ENCODE results near the gene C16orf78. TPM values are rescaled to one million over a fixed set of nuclear protein-coding genes. Genes with fewer than 3 reads are reported as not detected.

C16orf78 gene
- total RNA-seq, 1 donor from 2014 or later = not detected

DNA sequence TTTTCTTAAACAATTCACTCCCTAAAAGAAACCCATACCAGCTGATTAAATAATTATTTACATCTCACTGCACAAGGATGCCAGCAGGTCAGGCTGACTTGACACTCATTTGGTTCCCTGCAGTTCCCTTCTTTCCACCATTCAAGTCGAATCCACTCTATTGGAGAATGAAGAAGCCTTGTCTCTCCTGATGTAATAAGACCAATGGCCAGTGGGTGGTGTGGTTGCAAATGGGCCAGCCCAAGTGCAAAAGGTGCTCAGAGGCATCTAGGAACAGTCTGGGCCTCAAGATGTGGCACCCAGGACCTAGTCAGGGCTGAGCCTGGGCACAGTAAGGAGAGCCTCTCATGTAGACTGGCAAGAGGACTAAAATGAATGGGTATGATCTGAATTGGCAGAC is 9.3 kb downstream of the C16orf78 start:
- no peak for DNase-seq (ENCODE audit: low spot score)

DNA sequence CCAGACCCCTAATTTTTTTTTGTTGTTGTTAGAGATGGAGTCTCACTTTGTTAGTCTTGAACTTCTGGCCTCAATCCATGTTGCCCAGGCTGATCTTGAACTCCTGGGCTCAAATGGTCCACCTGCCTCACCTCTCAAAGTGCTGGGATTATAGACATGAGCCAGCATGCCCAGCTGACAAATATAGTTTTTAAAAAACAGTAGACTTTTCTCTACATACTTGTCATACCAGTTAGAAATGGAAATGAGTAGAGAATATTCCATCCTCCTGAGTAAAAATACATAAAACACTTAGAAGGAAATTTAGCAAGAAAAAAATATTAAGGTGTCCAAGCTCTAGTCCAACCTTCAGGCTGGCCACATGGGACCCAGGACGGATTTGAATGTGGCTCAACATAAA is 21.4 kb downstream of the C16orf78 start:
- no peak for DNase-seq (ENCODE audit: low spot score)

DNA sequence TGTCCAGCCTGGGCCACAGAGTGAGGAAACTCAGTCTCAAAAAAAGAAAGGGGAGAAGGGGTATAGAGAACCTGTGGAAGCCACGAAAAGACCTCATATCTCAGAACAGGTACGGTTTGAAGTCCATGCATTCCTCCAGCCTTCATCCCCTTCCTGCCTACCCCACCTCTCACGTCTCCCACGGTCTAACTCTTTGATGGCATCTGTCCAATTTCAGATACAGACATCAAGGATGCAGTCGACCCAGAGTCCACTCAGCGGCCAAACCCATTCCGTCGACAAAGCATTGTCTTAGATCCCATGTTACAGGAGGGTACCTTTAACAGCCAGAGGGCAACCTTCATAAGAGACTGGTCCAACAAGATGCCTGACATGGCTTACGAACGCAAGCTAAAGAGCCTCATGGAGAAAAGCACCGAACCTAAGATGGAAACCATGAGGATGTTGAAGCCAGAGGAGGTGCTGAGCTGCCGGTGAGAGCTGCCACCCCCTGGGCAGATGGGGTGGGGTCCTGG is 22.7 kb downstream of the C16orf78 start:
- DNase-seq (ENCODE audit: low spot score) = no peak

DNA sequence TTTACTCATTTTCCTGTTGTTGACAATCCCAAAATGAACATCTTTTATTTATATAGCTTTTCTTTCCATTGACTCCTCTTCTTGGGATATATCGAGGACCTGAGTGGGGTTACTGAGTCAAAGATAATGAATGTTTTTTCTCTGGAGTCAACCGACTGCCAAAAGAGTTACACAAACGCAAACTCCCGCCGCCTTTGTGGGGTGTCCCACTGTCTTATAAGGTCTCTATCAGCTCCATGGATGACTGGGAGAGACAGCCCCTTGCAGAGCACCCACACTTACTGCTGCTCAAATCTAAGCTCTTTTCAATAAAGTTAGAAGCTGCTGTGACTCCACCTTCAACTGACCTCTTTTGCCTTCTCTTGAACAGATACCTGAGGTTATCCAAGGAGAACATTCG is 25.2 kb downstream of the C16orf78 start:
- DNase-seq (ENCODE audit: low spot score) = no peak

DNA sequence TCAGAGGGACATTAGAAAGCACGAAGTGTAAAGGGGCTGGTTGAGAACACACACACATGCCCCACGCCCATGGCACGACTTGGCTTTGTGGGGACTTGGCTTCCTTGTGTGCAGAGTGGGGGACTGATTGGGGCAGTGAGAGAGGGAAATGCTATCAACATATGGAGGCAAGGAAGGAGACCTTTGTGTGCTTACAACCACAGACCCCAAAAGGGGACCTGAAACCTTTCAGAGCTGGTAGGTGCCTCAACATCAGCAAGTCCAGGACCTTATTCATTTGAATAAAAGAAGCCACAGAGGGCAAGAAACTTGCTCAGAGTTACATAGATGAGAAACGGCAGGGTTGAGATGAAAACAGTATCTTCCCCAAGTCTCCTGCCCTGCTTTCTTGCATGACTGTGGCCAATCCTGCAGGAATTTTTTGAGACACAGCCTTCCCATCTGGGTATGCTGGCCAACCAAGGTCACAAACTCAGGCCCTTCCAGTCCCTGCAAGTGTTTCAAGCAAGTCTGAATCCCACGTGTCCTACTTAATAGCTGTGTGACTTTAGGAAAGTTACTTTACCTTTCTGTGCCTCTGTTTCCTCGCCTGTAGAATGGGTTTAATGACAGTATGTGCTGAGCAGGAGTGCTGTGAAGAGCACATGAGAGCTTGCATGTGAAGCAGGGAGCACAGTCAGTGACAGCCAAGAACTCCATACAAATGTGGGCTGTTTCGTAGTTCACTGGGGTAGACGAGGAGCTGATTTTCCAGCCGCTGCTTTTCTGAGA is 26.2 kb downstream of the C16orf78 start:
- no peak for DNase-seq (ENCODE audit: low spot score)

DNA sequence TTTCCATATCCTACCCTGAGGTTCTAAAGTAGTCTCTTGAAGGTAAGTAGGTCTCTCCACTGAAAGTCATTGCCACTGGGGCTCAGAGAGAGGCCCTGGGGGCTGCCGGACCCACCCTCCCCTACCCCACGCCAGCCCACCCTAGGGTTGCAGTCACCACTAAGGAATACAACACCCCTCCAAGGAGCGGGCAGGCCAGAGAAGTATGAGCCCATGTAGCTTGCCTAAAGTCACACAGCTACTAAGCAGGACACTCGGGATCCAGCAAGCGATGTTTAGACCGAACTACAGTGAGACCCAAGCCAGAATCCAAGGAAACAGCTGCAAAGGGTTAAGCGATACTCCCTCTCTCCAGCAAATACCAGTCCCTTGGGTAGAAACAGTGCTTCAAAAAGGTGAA is 27.0 kb downstream of the C16orf78 start:
- DNase-seq (ENCODE audit: low spot score) = no peak

DNA sequence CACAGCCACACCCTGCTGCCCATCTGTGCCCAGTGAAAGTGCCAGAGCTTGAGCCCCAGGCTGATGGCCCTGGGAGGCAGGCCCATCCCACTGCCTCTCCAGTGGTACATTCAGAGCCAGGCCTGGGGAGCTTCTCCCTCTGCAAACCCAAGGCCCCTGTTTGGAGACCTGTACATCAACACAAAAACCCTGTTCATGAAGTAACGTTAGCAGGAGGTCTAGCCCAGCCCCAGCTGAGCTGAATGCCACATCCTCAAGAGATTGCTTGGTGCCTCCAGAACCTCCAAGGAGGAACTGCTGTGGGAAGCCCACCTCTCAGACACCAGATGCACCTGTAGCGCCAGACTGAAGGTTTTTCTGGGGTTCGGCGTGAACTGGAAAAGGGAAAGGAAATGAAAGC is 31.5 kb downstream of the C16orf78 start:
- no peak for DNase-seq (ENCODE audit: low spot score)

DNA sequence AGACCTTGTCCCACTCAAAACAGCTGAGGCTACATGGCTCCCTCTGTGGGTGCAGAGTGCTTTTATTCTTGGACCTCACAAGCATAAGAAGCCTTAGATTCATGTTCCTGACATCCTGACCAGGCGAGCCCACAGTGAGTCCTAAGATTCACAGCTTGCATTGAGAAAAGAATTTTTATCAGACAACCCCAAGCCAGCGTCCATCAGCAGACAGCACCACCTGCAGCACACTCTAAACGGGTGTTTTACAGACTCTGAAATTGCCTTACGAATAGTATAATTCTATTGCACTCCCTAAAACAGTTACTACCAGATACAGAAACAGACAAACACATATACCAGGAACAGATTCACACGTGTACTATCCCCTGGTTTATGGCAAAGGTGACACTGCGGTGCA is 31.9 kb downstream of the C16orf78 start:
- DNase-seq (ENCODE audit: low spot score) = no peak

DNA sequence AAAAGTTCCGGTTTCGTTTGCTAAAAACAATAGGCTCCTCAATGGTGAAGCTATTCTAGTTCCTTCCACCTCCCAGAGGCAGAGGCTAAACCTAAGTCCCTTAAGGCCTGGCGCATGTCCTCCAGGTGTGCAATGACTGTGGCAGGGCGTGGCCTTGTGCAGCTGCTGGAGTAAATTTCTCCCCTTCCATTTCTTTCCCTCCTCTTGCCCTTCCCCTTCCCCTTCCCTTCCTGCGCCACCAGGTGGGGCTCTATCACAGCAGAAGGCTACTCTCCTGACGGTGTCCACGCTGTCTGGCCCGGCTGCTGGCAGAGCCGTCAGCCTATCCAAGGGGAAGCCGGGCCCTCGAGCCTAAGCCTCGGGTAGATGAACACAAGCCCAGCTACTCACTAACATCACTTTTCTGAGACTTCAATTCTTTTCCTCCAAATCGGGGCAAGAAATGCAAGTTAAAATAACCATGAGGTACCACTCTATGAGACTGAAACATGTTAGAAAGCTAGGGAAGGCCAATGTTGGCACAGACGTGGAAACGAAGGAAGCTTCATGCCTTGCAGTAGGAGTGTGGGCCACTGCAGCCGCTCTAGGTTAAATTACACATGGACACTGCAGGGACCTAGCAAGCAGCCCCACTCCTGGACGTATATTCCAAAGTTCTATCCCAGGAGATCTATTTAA is 34.4 kb downstream of the C16orf78 start:
- peak; percentile 91 for DNase-seq (ENCODE audit: low spot score)

DNA sequence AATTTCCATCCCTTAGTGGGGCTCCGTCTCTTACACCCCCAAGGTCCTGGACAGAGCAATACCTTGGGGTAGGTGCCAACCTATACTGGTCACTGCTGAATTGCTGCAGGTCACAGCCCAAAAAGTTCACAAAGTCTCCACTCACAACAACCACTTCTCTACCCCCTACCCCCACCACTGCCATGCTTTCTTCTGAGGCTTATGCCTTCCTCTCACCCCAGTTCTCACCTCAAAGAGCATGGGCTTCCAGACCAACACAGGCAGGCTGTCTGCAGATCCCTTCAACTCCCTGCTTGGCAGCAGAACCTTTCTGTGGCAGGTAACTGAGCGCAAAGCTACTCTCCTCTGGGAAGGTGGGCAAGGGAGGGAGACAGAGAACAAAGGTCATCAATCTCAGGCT is 35.5 kb downstream of the C16orf78 start:
- DNase-seq (ENCODE audit: low spot score) = no peak

DNA sequence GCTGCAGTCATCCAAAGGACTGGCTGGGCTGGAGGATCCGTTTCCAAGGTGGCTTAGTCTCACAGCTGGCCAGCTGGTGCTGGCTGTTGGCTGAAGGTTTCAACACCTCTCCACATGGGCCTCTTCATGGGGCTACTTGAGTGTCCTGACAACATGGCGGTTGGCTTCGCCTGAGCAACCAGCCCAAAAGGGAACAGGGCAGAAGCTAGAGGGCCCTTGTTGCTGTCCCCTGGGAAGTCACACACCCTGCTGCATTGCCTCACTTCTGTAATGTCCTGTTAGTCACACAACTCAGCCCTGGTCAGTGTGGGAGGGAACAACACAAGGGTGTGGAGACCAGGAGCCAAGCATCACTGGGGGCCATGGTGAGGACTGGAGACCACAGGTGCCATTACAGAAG is 36.6 kb downstream of the C16orf78 start:
- DNase-seq (ENCODE audit: low spot score) = no peak

DNA sequence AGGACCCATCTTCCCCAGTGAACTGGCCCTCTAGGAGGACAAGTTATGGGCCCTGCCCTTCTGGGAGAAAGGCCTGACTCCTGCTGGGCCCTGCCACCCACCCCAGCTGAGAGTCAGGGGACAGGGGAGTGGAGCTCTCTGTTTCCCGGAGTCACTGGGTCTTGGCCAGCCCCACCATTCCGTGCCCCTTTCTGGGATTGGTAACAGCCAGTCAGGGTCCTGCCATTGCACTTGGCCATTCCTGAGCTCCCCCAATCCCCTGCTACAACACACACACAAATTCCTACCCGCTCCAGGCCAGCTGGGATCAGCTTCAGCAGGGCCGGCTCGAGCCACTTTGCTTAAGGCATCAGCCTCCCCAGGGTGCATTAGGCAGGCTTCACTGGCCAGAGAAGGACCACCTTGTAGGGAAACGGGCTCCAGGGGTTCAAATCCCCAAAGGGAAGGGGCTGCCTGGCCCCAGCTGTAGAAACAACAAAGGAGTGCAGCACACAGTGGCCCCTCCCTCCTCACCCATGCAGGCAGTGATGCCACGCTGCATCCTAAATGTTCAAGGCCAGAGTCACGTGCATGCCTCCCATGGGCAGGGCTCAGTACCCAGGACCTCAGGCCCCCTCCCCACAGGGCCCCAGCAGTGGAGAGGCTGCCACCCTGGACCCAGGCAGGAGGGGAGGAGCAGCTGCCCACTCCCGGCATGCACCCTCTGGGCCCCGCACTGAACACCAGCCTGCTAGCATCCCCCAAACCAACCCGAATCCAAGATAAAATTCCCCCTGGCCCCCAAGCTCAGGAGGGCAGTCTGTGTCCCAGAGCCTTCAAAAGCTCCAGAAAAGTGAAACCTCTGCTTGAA is 37.7 kb downstream of the C16orf78 start:
- DNase-seq (ENCODE audit: low spot score) = no peak

DNA sequence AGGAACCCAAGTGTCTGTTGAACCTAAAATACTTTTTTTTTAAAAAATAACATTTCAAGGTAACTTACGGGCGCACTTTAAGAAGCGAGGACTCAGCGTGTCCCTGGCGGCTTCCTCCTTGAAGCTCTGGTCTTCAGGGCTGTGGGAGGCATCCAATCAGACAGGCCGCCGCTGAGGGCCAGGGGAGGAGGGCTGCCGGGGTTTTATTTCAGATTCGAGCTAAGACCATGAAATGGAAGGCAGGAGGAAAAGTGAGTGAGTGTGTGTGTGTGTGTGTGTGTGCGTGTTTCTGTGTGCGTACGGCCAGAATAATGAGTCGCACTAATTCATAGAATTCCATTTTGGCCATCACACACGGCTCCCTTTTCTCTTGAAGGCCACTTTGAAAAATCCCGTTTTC is 41.1 kb downstream of the C16orf78 start:
- DNase-seq (ENCODE audit: low spot score) = no peak

DNA sequence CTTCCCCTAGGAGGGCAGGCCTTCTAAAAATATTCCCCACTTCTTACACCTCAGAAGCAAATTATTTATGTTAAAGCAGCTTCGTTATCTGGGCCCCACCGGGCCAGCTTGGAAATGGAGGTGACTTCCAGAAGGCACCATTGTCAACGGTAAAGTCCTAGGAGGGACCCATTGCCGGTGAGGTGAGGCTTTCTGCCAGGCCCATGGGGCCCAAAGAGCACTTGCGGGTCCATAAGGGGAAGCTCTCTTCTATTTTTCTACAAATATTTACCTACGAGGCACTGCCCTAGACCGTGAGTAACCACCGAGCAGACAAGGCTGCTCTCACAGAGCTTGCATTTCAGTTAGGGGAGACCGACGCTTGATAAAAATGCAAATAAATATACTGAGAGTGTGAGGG is 41.5 kb downstream of the C16orf78 start:
- no peak for DNase-seq (ENCODE audit: low spot score)

DNA sequence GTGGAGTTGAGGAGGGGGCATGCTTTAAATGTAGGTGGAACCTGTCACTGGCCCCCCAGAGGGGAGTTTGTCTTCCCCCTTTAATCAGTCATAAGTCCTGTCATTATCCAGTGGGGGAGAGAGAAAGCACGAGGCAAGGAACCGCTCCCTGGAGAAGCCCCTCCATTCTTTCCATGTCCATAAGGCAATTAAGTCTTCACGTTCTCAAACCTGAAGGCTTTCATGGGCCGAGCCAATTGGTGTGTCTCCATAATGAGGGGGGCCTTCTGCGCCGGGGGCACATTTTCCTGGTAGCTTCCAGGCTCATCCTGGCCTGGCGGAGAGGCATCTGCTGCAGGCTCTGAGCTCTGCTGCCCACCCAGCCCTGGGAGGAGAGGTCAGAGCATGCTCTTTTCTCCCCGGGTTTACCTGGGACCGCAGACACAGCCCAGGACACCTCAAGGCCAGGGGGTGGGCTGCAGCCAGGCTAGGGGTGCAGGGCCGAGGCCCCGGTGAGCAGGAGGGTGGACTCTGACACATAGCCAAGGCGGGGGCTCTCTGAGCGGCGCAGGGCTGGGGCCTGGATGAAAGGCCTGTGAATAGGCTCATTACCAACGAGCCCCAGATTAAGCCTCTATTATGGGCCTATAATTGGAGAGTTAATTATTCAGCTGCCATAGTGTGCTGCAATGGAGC is 42.5 kb downstream of the C16orf78 start:
- DNase-seq (ENCODE audit: low spot score) = no peak

DNA sequence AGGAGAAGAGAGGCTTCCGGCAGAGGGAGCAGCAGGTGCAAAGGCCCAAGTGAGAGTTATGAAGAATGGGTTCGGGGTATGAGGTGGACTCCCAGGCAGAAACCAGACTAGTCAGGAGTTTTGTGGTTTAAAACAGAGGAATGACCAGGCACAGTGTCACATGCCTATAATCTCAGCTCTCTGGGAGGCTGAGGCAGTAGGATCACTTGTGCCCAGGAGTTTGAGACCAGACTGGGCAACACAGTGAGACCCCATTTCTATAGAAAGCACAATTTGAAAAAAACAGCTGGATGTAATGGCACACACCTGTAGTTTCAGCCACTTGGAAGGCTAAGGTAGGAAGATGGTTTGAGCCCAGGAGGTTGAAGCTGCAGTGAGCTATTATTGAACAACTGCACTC is 43.8 kb downstream of the C16orf78 start:
- no peak for DNase-seq (ENCODE audit: low spot score)

DNA sequence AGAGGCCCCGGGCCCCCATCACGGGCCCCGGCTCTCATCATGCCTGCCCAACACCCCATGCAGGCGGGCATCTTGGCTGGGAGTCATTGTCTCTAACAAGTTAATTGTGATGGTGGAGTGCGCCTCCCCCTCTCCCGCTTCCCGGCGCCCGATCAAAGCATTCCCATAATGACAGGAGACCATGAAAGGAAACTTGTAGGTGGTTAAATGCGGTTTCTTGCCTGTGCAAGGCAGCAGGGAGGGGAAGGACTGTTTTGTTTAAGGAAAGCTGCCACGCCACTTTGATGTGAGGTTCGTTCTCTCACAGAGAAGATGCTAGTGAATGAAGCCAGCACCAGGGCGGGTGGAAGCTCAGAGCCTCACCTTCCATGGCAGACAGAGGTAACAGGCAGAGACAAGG is 45.4 kb downstream of the C16orf78 start:
- DNase-seq (ENCODE audit: low spot score) = no peak

DNA sequence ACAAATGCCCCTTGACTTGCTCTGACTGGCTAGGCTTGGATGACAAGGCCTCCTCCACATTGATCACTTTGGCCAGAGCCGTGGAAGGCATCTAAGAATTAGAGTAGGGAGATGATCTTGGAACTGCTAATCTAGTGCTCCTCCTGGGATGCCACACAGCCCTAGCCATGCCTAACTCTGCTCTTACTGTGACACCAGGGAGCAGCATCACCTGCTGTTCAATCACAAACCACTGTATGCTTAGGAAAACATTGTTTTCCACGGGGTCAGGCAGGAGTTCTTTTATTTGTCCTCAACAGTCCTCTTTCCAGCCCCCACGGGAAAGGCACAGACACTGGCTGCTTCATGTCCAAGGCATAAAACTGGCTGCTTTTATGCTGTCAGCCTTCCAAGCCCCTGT is 46.3 kb downstream of the C16orf78 start:
- DNase-seq (ENCODE audit: low spot score) = no peak

DNA sequence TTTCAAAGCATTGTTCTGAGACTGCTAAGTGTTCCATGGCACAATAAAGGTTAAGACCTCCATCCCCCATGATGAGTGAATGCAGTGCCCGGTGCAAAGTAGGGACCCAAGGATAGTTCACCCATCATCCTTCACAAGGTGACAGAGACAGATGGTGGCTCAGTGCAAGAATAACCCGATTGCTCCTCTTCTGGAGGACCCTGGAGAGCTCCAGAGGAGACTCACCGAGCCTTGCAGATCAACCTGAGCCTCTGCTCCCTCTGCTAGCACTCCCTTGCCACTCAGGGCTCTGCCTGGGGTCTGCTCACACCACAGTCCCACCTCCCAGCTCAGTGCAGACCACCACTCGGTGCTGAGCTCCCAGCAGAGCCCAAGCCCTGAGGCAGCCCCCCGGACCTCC is 49.3 kb downstream of the C16orf78 start:
- no peak for DNase-seq (ENCODE audit: low spot score)

DNA sequence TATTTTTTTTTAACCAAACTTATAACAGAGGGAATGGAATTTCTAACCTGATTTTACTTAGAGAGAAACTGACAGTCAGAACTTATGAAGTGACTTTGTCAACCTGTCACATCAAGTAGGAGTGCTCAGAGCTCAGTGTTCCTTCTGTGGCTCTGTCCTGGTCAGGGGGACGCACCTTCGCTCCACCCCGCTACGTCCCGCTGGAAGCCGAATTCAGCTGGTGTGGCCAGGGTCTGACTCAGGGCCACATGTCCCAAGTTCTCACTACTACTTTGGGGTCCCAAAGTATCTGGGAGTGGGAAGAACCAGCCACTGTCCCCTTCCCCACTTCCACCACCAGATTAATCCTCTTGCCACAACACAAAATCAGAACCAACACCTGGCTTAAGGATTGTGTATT is 51.4 kb downstream of the C16orf78 start:
- no peak for DNase-seq (ENCODE audit: low spot score)

DNA sequence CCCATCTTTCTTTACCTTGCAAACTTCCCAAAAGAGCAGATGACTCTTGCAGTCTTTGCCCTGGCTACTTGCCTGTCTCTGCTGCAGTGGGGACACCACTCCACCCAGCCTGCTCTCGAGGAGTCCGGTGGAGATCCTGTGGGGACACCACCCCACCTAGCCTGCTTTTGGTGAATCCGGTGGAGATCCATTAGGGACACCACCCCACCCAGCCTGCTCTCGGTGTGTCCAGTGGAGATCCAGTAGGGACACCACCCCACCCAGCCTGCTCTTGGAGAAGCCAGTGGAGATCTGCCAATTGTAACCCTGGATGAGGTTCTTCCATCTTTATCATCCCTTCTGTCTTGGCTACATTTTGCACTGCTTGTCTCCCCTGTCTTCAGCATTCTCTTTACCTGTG is 54.2 kb downstream of the C16orf78 start:
- DNase-seq (ENCODE audit: low spot score) = no peak

DNA sequence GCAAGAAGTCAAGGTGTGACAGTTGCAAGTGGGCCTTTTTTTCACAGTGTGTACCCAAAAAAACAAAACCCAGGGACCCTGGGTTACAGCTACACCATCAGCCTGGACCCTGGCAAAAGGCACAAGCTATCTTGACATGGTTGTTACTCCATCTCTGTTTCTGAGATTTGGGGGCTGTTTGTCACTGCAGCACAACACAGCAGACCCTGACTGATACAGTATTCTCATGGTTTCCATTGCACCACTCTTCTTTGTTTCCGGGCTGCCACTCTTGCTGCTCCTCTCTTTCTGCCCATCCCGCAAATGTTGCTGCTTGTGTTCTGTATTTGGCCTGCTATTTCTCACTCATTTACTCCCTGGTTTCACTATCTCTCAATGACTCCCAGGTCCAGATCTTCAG is 55.2 kb downstream of the C16orf78 start:
- DNase-seq (ENCODE audit: low spot score) = no peak

All from umbilical cord (tissue), 2 donors.